Lower lobe of right lung (tissue), 2 donors: ENCODE results near the gene TMEM109. TPM values are rescaled to one million over a fixed set of nuclear protein-coding genes. Genes with fewer than 3 reads are reported as not detected.

Experiments
- ATAC-seq, 2 donors: fragments of 200-7000 bp; cut with Tn5 transposase; one replicate each; pipeline ENCODE4 v1.9.1; 2020 to 2022; ENCODE audit warnings: mild to moderate bottlenecking in 2 of 2, moderate library complexity in 2 of 2
- DNase-seq: peaks from one replicate; pipeline ENCODE4 v3.0.0-alpha.2; 2020
- H3K27ac ChIP-seq: fragments of 200-600 bp; one replicate; pipeline ENCODE4 v1.8.0; 2022
- H3K27me3 ChIP-seq: fragments of 200-600 bp; one replicate; pipeline ENCODE4 v1.8.0; 2022; ENCODE audit warnings: low read depth
- H3K36me3 ChIP-seq: fragments of 200-600 bp; one replicate; pipeline ENCODE4 v1.8.0; 2022; ENCODE audit warnings: mild to moderate bottlenecking
- H3K4me1 ChIP-seq: fragments of 200-600 bp; one replicate; pipeline ENCODE4 v1.8.0; 2022
- H3K4me3 ChIP-seq: fragments of 200-600 bp; one replicate; pipeline ENCODE4 v1.8.0; 2022; ENCODE audit warnings: mild to moderate bottlenecking
- H3K9me3 ChIP-seq: fragments of 200-600 bp; one replicate; pipeline ENCODE4 v1.8.0; 2022
- CTCF ChIP-seq: fragments of 200-600 bp; IDR thresholded peaks from one replicate; pipeline ENCODE4 v1.8.0; 2022; ENCODE audit warnings: antibody characterized with exemption, mild to moderate bottlenecking
- intact Hi-C: fragments of 100-400 bp; cut with DNase I; formaldehyde crosslinking; loops from one replicate; pipeline ENCODE4 v1.11.0; 2022
- total RNA-seq: library from RNA; stranded (reverse); fragmentation: NEBNext Ultra II Directional; extraction: Animal tissue kit (Norgen Biotek cat#: 25700); gene quantifications from one replicate; pipeline ENCODE4 v1.2.1, GENCODE V29; 2021
- donor health status: DM: no; HTN: yes; CAD: no; lungs with severe emphysema.

TMEM109 gene
- total RNA-seq, 1 donor from 2014 or later = 142 TPM

- H3K27ac ChIP-seq = peak overlapping the region; percentile 75
- intact Hi-C loops = no loop called here
- H3K36me3 ChIP-seq = peaks cover 43% of the 10 kb centered on the region
- TF ChIP-seq CTCF = no peak
- H3K4me1 ChIP-seq = peaks cover 12% of the 10 kb centered on the region
- no peaks in the 10 kb centered on the region for H3K27me3 ChIP-seq
- DNase-seq = no peak
- H3K9me3 ChIP-seq = no peaks in the 10 kb centered on the region
- H3K4me3 ChIP-seq = no peak overlapping the region
- no peak for ATAC-seq
Measured at GRCh38 chr11:60935676-60936442, 21.9 kb downstream of the TMEM109 start.

GRCh38 chr11:60936467-60937143 lies 22.6 kb downstream of the TMEM109 start:
- H3K27ac ChIP-seq = peak overlapping the region; percentile 75
- TF ChIP-seq CTCF = no peak
- H3K4me1 ChIP-seq = peaks cover 12% of the 10 kb centered on the region
- intact Hi-C loops = no loop called here
- no peaks in the 10 kb centered on the region for H3K27me3 ChIP-seq
- ATAC-seq = no peak
- H3K36me3 ChIP-seq = peaks cover 50% of the 10 kb centered on the region
- DNase-seq = no peak
- no peaks in the 10 kb centered on the region for H3K9me3 ChIP-seq
- no peak overlapping the region for H3K4me3 ChIP-seq

- Histone ChIP-seq H3K9me3 (no peaks in the 10 kb centered on the region), H3K27me3 (no peaks in the 10 kb centered on the region), H3K36me3 (peaks cover 56% of the 10 kb centered on the region), H3K4me1 (peaks cover 14% of the 10 kb centered on the region), H3K4me3 (no peak overlapping the region), H3K27ac (peak overlapping the region; percentile 75)
- no peak for DNase-seq
- intact Hi-C loops = no loop called here
- ATAC-seq = peak in 1 of 2 donors; percentile 3
- TF ChIP-seq CTCF = no peak
Measured at GRCh38 chr11:60937144-60937527, 23.2 kb downstream of the TMEM109 start.

GRCh38 chr11:60937811-60938210 lies 23.9 kb downstream of the TMEM109 start:
- peaks cover 61% of the 10 kb centered on the region for H3K36me3 ChIP-seq
- ATAC-seq (no peak), DNase-seq (no peak)
- H3K4me3 ChIP-seq = no peak overlapping the region
- peak overlapping the region; percentile 75 for H3K27ac ChIP-seq
- no peaks in the 10 kb centered on the region for H3K27me3 ChIP-seq
- H3K4me1 ChIP-seq = peaks cover 19% of the 10 kb centered on the region
- TF ChIP-seq CTCF = no peak
- intact Hi-C loops = no loop called here
- no peaks in the 10 kb centered on the region for H3K9me3 ChIP-seq

- Histone ChIP-seq H3K36me3 (peaks cover 67% of the 10 kb centered on the region), H3K4me3 (no peak overlapping the region), H3K27ac (no peak overlapping the region), H3K27me3 (no peaks in the 10 kb centered on the region), H3K4me1 (peaks cover 25% of the 10 kb centered on the region), H3K9me3 (no peaks in the 10 kb centered on the region)
- DNase-seq = no peak
- no peak for ATAC-seq
- no peak for TF ChIP-seq CTCF
- intact Hi-C loops = no loop called here
Measured at GRCh38 chr11:60938500-60938899, 24.5 kb downstream of the TMEM109 start.
